Pancreas (tissue), 10 donors: ENCODE measurements around the gene CDH4. TPM values are rescaled to one million over a fixed set of nuclear protein-coding genes. Genes with fewer than 3 reads are reported as not detected.

Source experiments
- ATAC-seq, 4 donors: fragments of 200-7000 bp; cut with Tn5 transposase; one replicate each; pipeline versions ENCODE4 v1.8.0 to v1.9.1; 2020; ENCODE audit warnings: mild to moderate bottlenecking in 4 of 4, moderate library complexity in 4 of 4
- DNase-seq, 6 donors: peaks; one replicate each; pipeline ENCODE4 v3.0.0-alpha.2; 2020
- FAIRE-seq: peaks from 2 replicates; lab custom pipeline; 2012; peaks lifted over from hg19 to GRCh38; lab: Jason Lieb, UNC
- H3K27ac ChIP-seq, 4 donors: fragments of 200-600 bp; sonication (generic); 1 replicate in 3 of 4; 2 replicates in 1 of 4; pipeline versions ENCODE4 v1.5.0 to v1.8.0; 2020
- H3K27me3 ChIP-seq, 4 donors: fragments of 200-600 bp; one replicate each; pipeline ENCODE4 v1.8.0; 2021
- H3K36me3 ChIP-seq, 3 donors: fragments of 200-600 bp; sonication (generic) in 1 of 3; one replicate each; pipeline versions ENCODE4 v1.5.0 to v1.8.0; 2020 to 2021
- H3K4me1 ChIP-seq, 3 donors: fragments of 200-600 bp; one replicate each; pipeline ENCODE4 v1.8.0; 2021
- H3K4me3 ChIP-seq, 4 donors: fragments of 200-600 bp; sonication (generic) in 2 of 4; one replicate each; pipeline versions ENCODE4 v1.5.0 to v1.8.0; 2020 to 2021
- H3K9me3 ChIP-seq, 4 donors: fragments of 200-600 bp; one replicate each; pipeline ENCODE4 v1.8.0; 2021
- WGBS, 2 donors: extraction: QIAGEN DNeasy Blood & Tissue Kit; methylation state at CpG; one replicate each; pipeline ENCODE4 v1.1.7; 2013; 5-methylcytosine and 5-hydroxymethylcytosine counted together
- intact Hi-C, 3 donors: fragments of 100-400 bp; cut with DNase I; formaldehyde crosslinking; loops; one replicate each; pipeline versions ENCODE4 v1.11.1 to v1.14.2; 2022
- polyA plus RNA-seq, 2 donors: library from polyadenylated mRNA; stranded (reverse); fragments of 200-250 nt; gene quantifications; one replicate each; pipeline ENCODE4 v1.2.3, GENCODE V29; 2013
- total RNA-seq, 6 donors: library from RNA; stranded (reverse); fragmentation: NEBNext Ultra II Directional in 4 of 6; extraction: Animal tissue kit (Norgen Biotek cat#: 25700) in 4 of 6; gene quantifications; one replicate each; pipeline versions ENCODE4 v1.2.1 to v1.2.4, GENCODE V29; 2021 to 2023
- TF ChIP-seq, protein P1 (sequence below), 4 donors: fragments of 200-600 bp; sonication (generic) in 3 of 4; IDR thresholded peaks; one replicate each; pipeline versions ENCODE4 v1.5.0 to v1.8.0; 2021; ENCODE audit warnings: antibody characterized with exemption in 4 of 4
- donor health status: healthy with polysubstance abuse.
- donor health status: DM: no; HTN: no; CAD: no; lungs with moderate emphysema.
- donor health status: DM: no; HTN: no; CAD: no.
- donor health status: control.
- donor health status: control.
- donor health status: Bipolar disorder and iron deficiency.
- donor health status: DM: yes; HTN: yes; CAD: no.
- donor health status: DM: no; HTN: no; CAD: no.
- donor health status: DM: no; HTN: no; CAD: no.
- donor health status: DM: yes; HTN: yes; CAD: no.

The CDH4 gene
- total and polyA plus RNA-seq, 8 donors = 0.04 to 1.4 (median 0.27) TPM

- no peak for FAIRE-seq
- peak; percentile 63 to 90 (median 87) for ATAC-seq
Measured at GRCh38 chr20:61579908-61580307, 327.8 kb downstream of the CDH4 start.

DNA sequence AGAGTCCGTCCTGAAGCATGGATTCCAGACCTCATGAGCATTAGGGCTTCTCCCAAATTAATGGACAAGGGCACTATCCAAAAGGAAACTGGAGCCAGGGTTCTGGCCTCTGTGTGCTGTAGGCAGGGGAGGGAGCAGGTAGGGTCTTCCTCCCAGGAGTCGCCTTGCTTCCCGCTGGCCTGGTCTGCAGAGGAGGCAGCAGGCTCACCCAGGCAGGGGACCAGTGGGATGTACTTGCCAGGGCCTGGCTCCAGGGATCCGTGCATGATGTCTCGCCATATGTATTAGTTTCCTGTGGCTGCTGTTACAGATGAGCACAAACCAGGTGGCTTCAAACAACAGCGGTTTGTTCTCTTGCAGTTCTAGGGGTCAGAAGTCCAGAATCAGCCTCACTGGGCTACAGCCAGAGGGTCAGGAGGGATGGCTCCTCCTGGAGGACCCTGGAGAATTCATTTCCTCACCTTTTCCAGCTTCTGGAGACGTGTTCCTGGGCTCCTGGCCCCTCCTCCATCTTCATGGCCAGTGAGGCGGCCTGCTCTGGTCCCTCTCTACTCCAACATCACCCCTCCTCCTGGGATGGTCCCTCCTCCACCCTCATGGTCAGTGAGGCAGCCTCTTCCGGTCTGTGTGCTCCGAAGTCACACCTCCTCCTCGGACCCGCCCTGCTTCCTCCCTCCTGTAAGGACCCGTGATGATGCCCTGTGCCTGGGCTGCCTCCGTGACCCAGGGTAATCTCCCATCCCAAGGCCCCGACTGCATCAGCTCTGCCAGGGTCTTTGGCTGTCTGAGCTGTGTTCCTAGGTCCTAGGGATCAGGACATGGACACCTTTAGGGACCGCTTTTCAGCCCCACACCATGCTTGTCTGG is 329.1 kb downstream of the CDH4 start:
- ATAC-seq = no peak
- Histone ChIP-seq H3K4me3 (no peak overlapping the region), H3K27ac (no peak overlapping the region), H3K36me3 (no peaks in the 10 kb centered on the region), H3K27me3 (no peaks in the 10 kb centered on the region), H3K4me1 (peaks cover 0 to 10% (median 0%) of the 10 kb centered on the region in 3 donors), H3K9me3 (no peaks in the 10 kb centered on the region)
- WGBS, 2 donors = 81 to 91% methylated on average over 16 of the region's 16 CpGs
- intact Hi-C loops = no loop called here
- TF ChIP-seq, protein P1, sequence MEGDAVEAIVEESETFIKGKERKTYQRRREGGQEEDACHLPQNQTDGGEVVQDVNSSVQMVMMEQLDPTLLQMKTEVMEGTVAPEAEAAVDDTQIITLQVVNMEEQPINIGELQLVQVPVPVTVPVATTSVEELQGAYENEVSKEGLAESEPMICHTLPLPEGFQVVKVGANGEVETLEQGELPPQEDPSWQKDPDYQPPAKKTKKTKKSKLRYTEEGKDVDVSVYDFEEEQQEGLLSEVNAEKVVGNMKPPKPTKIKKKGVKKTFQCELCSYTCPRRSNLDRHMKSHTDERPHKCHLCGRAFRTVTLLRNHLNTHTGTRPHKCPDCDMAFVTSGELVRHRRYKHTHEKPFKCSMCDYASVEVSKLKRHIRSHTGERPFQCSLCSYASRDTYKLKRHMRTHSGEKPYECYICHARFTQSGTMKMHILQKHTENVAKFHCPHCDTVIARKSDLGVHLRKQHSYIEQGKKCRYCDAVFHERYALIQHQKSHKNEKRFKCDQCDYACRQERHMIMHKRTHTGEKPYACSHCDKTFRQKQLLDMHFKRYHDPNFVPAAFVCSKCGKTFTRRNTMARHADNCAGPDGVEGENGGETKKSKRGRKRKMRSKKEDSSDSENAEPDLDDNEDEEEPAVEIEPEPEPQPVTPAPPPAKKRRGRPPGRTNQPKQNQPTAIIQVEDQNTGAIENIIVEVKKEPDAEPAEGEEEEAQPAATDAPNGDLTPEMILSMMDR (IDR thresholded peaks at IDR 0.05) = no peak
- no peak for FAIRE-seq
- peak in 1 of 6 donors; percentile 37 for DNase-seq

More at GRCh38 chr20:61579908-61580307, 327.8 kb downstream of the CDH4 start:
- Histone ChIP-seq H3K27me3 (no peaks in the 10 kb centered on the region), H3K9me3 (no peaks in the 10 kb centered on the region), H3K36me3 (no peaks in the 10 kb centered on the region), H3K4me3 (no peak overlapping the region), H3K4me1 (peaks cover 0 to 6% (median 0%) of the 10 kb centered on the region in 3 donors), H3K27ac (no peak overlapping the region)
- TF ChIP-seq, protein P1 (IDR thresholded peaks at IDR 0.05) = no peak
- peak in 4 of 6 donors; percentile 15 to 75 (median 46) for DNase-seq
- intact Hi-C loops = no loop called here
- 28 to 31% methylated on average over 7 of the region's 7 CpGs for WGBS, 2 donors

- DNase-seq = peak in 1 of 6 donors; percentile 37
- TF ChIP-seq, protein P1 (IDR thresholded peaks at IDR 0.05) = no peak
- intact Hi-C loops = no loop called here
- Histone ChIP-seq H3K4me1 (peaks cover 0 to 10% (median 0%) of the 10 kb centered on the region in 3 donors), H3K27me3 (no peaks in the 10 kb centered on the region), H3K27ac (no peak overlapping the region), H3K36me3 (no peaks in the 10 kb centered on the region), H3K4me3 (no peak overlapping the region), H3K9me3 (no peaks in the 10 kb centered on the region)
- WGBS, 2 donors = 78 to 82% methylated on average over 13 to 14 of the region's 14 CpGs
- ATAC-seq = no peak
- FAIRE-seq = no peak
Measured at GRCh38 chr20:61581825-61582188, 329.7 kb downstream of the CDH4 start.

DNA sequence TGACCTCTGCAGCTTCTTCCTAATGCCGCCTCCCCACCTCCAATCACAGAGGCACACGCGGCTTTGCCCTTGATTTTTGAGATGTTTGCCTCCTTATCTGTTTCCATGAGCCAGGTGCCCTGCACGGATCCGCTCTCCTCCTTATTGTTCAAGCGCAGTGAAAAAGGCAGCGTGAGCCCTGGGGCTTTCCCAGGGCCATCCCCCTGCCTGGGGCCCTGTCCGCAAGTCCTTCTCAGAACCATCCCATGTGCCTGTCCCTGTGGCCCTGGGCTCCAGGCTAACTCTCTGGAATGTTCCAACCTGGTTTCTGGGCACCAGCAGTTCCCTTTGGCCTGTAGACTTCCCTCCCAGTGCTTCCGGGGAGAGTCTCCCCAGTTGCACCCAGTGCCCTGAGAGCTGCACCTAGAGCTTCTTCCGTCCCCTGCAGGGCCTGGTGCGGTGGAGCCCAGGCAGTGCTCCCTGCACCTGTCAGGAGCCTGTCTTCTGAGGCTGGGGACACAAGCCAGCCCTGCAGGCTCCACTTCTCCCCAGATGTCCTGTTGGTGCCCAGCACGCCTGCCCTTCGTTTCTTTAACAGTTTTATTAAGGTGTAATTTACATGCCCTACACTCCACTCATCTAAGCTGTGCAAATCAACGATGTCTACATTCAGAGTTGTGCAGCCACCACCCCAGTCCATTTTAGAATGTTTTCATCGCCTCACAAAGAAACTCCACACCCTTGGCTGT is 330.3 kb downstream of the CDH4 start:
- H3K36me3 ChIP-seq = no peaks in the 10 kb centered on the region
- TF ChIP-seq, protein P1 (IDR thresholded peaks at IDR 0.05) = no peak
- 59 to 67% methylated on average over 15 of the region's 15 CpGs for WGBS, 2 donors
- H3K27me3 ChIP-seq = no peaks in the 10 kb centered on the region
- no peak overlapping the region for H3K27ac ChIP-seq
- intact Hi-C loops = no loop called here
- H3K4me3 ChIP-seq = no peak overlapping the region
- no peak for FAIRE-seq
- H3K9me3 ChIP-seq = no peaks in the 10 kb centered on the region
- peaks cover 0 to 10% (median 0%) of the 10 kb centered on the region in 3 donors for H3K4me1 ChIP-seq
- DNase-seq = peak in 1 of 6 donors; percentile 28
- ATAC-seq = no peak
